ENCODE data around the gene GPX3.

The GPX3 gene

DNA sequence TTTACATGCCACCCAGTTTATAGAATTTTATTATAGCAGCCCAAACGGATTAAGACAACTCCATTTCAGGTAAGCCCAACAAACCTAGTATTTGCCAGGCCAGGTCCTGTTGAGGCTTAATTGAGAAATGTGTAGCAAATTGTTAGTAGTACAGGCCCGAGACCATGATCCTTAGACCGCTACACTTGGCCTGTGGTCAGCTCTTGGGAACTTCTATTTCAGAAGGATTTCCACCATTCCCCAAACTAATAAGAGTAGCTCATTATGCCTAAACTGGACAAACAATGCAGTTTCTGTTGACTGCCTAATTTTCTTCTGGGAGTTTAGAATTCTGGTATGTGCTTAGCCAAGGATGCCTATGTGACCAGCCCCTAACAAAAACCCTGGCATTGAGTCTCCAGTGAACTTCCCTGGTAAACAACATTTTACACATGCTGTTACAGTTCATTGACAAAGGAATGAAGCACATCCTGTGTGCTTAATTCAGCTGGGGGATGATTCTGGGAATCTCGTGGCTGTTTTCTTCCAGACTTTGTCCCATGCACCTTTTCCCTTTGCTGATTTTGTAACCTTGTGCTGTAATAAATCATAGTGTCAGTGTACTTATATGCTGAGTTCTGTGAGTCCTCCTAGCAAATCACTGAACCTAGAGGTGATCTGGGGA, 5.6 kb upstream of the GPX3 start:
- no peak for DNase-seq

DNA sequence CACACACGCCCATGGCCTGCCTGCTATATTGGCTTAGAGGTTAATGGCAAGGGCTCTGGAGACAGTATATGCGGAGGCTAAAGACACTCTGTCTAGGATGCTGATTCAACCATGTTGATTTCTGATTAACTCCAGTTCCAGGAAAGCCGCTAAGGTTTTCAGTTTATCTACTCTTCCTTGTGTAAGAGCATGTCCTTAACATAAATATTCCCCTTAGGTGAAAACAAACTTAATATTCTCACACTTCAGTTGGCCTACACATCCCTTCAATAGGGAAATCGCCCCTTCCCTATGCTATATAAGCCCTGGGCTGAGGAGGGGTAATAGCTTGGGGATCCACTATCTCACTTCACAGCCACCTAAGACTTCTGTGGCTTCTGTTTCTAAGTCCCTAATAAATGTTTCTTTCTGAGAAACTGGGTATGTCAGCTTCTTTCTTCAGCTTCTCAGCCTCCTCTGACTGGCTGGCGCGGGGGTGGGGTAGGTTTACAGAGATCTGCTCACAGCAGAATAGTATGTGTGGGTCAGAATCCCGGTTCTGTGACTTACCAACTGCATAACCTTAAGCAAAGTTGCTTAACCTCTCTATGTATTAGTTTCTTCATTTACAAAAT, 4.3 kb upstream of the GPX3 start:
- no peak for DNase-seq

DNA sequence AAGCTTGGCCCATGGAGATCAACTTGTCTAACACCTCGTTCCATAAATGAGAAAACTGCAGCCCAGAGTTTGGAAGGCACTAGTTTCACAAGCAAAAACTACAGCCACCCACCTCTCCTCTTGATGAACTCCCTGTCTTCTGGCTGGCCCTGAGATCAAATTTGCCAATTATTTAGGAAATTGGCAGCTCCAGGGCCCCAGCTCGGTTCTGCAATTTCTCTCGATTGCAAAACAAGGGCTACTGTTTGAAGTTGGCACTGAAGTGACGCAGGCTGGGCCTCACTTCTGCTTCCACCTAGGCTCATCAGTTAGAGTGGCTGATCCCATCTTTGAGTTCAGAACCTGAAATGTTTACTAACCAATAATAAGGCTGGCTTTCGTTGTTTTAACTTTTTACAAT, 3.7 kb upstream of the GPX3 start:
- no peak for DNase-seq

DNA sequence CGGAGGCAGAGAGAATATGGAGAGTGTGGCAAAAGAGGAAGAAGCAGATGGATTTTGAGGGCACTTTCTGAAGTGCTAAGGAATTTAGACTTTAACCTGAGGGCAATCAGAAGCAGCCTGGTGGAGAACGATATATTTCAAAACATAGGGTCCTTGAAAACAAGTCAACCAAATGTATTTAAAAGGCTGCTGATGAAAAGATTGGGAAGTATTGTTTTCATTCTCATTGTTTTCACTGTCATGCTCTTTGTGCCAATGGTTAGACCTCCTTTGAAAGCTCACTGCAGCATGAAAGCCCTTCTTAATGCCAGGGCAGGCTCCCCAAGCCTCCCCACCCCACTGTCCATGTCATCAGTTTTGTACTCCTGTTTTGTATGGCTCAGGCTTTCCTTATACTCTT, 2.5 kb upstream of the GPX3 start:
- DNase-seq = no peak

DNA sequence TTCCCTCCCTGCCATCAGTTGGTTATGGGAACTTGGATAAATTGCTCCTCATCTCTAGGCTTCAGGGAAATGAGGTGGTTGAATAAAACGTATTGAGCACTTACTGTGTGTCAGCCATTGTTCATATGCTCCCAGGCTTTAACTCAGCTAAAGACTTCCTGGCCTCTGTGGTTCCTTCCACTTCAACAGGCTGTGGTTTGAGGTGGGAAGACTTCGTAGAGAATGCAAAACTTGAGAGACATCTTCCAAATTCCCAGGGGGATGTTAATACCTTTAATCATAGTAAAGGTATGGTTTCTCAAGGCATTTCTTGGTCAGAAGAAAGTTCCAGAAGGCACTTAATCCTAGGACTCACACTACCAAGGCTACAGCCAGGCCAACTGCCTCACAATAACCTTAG, 1.5 kb upstream of the GPX3 start:
- DNase-seq = no peak

DNA sequence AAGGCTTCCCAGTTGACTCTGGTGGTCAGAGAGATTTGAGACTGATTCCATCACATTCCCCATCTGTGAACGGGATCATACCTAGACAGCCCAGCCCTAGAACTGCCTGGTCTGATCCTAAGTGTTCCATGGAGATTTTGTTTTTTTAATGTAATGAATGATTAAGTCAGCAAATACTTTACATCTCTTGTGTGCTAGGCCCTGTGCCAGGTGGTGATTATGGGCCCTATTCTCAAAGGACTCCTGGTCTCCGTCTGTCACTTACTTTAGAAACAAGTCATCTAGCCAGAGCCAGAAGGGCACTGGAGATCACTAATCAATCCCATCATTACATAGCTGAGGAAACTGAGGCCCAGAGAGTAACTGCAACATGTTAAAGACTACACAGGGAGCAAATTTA, 1.1 kb upstream of the GPX3 start:
- DNase-seq = no peak

DNA sequence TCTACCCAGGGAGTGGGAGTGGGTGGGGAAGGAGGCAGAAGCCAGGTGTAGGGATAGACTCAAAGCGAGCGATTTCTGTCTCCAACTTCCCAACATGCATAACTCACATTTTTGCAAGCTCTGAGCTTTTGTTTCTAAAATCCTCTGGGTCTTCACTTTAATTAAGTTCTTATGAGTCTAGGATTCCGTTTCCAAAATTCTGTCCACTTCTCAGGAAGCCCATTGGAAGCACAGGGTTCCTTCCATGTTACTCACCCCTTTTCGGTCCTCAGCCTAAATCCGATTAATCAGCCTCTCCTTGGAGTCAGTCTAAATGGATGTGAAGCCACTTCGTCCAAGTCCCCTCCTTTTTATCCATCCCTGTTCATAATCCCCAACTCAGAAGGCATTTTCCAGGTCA, 1.4 kb downstream of the GPX3 start:
- DNase-seq = no peak

DNA sequence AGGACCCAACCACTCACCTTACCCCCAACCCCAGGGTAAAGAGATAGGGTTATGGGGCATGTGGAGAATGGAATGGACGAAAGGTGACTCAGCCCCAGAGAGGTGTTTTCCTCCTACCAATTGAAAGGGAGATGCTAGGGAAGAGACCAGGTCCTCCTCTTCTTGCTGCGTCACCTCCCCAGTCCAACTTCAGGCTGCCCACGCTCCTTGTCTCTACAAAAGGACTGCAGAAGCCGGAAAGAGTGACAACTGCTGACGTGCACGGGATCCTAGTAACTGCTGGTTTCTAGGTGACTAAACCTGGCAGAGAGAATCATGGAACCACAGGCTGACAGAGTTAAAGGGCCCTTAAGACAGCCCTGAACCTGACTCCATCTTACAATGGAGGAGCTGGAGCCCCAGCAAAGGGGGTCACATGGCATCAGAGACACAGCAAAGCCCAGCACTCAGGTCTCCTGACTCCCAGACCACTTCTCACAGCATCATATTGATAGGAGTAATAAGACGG, 2.2 kb downstream of the GPX3 start:
- DNase-seq = no peak

DNA sequence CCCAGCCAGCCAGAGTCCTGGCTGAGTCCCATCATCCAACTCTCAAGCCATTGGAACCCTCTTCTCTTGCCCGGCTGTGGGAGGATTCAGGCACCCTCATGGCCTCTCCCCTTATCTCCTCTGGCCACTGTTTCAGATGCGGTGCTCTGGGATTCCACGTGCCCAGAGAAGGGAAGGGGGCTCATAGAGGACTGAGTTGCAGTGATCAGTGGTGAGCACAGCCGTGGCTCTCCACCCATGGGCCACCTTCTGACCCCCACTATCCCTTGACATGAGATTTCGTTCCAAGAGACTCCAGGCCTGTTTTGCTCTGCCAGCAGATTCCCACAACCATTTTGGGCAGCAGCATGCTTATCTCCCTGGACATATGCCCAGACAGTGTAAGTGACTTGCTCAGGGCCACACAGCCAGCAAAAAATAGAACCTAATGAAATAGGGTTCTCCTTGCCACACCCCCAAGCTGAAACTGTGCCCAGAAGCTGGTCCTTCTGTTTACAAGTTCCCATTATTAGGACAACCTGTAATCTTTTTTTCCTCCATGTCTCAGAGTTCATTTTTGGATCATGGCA, 2.7 kb downstream of the GPX3 start:
- DNase-seq = no peak

DNA sequence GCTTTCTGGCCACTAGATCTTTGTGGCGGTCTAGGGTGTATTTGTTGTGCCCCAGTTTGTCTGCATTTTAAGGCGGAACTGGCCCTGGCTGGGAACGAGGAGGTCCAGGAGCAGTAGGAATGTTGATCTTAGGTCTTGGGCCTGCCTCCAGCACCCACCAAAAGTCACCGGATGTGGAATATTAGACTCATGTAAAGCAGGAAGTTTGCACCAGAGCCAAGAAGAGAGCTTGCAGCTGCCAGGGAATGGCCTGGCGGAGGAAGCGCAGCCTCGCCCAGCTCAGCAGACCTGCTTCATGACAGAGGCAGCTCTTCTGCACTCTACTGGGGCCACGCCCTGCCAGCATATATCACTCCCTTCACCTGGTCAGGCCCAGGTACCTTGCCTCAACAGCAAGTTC, 3.3 kb downstream of the GPX3 start:
- no peak for DNase-seq

DNA sequence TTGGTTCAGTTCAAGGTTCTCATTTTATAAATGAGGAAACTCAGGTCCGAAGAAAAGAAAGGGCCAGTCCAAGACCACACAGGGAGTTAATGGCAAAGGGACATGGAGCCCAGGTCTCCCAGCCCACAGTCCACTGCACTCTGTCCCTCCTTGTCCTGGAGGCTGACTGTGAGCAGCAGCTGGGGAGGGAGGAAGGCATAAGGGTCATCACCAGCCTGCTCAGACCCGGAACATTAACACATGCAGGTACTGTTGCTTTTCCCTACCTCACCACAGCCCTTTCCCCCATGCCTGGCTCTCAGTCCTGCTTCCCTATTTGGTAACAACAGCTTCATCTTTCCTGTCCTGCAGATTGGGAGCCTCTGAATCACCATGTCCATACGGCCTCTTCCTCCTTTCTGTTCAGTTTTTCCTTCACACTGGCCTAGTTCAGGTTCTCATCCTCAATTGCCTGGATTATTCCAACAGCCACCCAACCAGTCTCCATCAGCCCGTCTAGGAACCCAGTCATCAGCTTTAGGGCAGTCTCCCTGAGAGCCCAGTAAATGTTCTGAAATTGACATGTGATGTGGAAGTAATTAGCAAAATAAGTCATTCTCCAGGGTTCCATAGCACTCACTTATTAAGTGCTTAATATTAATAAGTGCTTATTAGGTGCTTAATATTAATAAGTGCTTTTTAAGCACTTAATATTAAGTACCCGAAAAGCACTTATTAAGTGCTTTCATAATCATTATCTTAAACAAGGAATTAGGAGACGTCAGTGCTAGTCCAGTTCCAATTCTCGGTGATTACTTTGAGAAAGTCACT, 4.3 kb downstream of the GPX3 start:
- DNase-seq = no peak

DNA sequence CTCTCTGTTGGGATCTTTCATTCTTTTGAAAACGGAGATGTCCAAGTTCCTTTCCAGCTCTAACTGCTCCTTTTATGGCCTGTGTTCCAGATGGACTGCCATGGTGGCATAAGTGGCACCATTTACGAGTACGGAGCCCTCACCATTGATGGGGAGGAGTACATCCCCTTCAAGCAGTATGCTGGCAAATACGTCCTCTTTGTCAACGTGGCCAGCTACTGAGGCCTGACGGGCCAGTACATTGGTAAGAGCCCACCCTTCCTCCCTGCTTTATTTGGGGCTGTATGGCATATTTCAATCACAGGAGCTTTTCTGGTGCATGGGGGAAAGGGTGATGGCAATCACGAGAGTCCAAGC, 4.8 kb downstream of the GPX3 start:
- no peak for DNase-seq

DNA sequence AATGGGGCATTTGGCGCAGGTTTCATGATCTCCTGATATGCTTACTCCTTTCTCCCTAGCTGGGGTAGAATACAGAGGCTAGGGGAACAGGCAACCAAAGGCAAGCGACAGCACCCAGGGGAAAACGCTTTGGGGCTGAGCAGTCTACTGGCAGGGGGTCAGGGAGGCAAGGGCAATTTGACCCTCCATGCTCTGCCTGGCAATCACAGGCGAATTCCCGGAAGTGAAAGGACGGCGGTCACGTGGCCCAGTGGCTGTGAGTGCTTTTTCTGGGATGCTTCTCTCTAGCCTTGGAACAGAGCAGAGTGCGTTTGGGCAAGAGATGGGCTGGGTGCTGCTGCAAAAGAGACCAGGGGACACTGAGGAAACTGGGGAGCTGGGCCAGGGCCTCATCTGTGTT, 5.7 kb downstream of the GPX3 start:
- DNase-seq = no peak

DNA sequence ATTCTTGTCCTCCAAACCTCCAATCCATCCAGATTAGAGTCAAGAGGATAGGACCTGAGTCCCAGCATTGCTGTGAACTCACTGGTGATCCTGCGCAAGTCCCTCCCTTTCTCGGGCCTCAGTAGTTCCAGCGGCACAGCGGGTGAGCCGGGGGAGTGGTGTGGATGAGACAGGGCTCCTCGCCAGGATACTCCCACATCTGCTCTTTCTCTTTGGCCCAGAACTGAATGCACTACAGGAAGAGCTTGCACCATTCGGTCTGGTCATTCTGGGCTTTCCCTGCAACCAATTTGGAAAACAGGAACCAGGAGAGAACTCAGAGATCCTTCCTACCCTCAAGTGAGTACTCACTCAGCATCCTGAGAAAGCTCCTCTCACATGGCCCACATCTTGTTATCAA, 6.3 kb downstream of the GPX3 start:
- DNase-seq = no peak

DNA sequence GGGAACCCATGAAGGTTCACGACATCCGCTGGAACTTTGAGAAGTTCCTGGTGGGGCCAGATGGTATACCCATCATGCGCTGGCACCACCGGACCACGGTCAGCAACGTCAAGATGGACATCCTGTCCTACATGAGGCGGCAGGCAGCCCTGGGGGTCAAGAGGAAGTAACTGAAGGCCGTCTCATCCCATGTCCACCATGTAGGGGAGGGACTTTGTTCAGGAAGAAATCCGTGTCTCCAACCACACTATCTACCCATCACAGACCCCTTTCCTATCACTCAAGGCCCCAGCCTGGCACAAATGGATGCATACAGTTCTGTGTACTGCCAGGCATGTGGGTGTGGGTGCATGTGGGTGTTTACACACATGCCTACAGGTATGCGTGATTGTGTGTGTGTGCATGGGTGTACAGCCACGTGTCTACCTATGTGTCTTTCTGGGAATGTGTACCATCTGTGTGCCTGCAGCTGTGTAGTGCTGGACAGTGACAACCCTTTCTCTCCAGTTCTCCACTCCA, 7.6 kb downstream of the GPX3 start:
- DNase-seq = no peak

DNA sequence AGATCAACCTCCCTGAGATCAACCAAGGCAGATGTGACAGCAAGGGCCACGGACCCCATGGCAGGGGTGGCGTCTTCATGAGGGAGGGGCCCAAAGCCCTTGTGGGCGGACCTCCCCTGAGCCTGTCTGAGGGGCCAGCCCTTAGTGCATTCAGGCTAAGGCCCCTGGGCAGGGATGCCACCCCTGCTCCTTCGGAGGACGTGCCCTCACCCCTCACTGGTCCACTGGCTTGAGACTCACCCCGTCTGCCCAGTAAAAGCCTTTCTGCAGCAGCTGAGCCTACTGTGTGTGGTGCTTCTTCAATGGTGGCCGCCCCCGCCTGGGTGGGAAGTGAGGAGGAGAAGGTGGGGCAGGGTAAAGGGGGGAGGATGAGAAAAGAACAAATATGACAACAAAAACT, 8.3 kb downstream of the GPX3 start:
- no peak for DNase-seq

DNA sequence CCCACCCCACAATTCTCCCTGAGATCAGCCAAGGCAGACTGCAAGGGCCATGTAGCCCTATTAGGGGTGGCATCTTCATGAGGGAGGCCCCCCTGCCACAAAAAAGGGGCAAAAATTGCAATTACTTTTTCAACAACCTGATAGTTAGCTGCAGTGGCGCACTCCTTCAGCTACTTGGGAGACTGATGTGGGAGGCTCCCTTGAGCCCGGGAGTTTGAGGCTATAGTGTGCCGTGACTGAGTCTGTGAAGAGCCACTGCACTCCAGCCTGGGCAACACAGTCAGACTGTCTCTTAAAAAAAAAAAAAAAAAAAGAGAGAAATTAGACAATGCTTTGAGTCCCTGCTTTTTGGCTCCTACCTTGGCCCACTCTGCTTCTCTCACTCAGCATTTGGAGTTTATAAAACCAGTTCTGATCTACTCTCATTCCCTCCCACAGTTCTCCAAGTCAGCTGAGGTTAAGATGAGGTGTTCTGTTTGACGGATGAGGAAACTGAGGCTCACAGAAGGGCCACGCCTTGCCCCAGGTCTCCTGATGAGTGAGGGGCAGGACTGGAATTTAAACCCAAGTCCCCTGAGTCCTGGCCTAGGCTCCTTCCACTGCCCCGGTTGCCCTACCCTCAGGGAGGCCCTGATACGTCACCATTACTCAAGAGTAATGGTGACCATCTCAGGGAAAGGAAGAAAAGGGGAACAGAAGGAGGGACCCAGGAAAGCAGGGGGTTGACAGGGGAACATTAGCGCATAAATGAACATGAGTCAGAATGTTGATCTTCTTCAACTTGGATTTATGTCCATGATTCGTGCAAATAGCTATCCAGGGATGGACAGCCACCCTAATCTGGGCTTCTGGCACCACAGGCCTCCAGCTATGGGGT, 9.0 kb downstream of the GPX3 start:
- no peak for DNase-seq

DNA sequence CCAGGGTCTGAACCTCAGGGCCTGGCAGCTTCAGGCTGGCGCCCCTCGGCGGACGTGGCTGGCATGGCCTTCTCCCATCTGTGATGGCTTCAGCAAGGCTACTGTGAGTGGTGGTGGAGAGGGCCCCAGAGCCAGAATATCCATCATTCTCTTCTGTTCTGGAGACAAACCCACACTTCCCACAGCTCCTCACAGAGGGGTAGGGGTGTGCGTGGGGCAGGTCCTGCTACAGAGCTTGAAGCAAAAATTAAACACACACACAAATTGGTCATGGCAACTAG, 9.6 kb downstream of the GPX3 start:
- DNase-seq = no peak

DNA sequence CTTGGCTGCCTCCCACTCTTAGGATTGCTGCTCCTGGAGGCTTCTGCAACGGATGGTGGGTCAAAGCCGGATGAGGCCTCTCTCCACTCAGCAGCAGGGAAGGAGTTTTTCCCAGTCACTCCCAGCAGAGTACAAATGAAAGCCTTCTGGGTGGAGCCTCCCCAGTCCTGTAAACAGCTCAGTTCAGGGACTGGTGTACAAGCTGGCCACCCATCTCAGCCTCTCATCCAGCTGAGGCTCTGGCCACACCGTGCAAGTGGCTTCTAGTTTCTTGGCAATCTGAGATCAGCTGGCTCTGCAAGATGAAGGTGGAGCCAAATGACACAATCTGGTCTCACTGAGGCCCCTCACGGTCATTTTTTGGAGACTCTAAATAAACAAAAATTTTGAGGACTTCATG, 10.0 kb downstream of the GPX3 start:
- DNase-seq = no peak

DNA sequence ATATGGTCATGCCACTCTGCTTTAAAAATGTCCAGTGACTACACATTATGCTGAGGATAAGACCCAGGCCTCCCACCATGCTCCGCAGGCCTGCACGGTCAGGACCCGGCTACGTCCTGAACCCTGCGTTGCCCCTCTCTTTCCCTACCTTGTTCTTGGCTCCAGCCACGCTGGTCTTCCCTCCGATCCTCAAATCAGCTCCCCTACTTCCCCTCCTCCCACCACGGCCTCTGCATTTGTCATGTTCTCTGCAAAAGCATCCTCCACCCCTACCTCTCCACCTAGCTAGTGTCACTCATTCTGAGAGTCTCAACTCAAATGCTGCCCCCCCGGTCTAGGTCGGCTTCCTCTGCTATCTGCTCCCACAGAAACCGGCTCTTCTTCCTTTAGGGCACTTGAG, 11.2 kb downstream of the GPX3 start:
- no peak for DNase-seq

DNA sequence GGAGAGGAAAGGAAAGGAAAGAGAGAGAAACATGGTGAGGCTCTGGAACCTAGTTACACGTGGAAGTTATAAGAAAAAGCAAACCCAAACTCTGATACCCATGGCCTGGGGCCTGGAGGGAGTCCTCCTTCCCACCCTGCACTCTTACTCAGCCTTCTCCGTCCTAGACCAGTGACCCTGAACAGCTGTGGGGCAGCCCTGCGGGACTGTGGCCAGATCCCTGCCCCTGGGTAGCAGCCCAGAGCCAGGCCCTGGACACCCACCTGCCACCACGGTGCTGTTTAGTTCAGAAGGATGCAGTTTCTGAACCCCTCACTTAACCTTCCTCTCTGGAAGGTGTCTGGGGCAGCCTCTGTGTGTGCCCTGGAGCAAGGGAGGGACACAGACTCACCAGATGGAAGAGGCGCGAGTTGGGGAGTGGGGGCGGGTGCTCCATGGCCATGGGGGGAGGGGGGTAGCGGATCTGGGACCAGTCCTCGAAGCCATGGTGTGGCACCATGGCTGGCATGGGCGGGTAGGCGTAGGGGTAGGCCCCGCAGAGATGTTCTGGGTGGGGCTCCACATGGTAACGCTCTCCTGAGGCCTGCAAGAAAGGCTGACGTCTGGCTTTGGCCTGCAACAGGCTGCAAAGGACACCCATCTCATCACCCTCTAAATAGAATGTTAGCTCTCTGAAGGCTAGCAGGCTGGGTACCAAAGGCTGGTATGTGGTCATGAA, 13.0 kb downstream of the GPX3 start:
- DNase-seq = no peak

Data from activated CD4-positive, alpha-beta T cell treated with anti-CD3 and anti-CD28 coated beads, Interleukin-2, Interleukin-6, amounts not matched to agents 100 ng/mL and 50 ng/mL, durations not matched to agents 16 hours and 8 hours (primary cell).